ENCODE measurements around the gene CXXC1.
"Not testable (repeated sequence)": the region's sequence is repeated elsewhere in the genome, so short reads cannot be mapped to it uniquely, and the experiment has no call there.

The CXXC1 gene

GRCh38 chr18:50287441-50288347, at the start of gene CXXC1:
CXXC1 (minus strand) TSS chr18:50287692; CDS start chr18:50287589, 103 bp downstream.
- peak; percentile 94 for FAIRE-seq

GRCh38 chr18:50334546-50335152, 47.2 kb upstream of the CXXC1 start:
- no peak for FAIRE-seq

DNA sequence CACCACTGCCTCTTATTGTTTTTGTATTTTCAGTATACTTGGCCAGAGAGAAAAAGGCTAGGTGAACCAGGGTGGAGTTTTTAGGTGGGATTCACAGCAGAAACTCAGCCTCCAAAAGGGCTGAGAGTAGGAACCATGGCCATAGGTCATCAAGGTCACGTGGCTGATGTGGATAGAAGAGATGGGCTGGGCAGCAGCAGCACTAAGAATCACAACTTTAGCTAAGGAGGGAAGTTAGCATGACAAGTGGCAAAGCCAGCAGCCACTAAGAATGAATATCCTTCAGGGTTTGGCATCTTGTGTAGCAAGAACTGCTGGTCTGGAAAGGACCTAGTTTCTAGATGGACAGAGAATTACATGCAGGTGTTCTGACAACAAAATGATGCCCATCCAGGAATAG, 44.2 kb upstream of the CXXC1 start:
- FAIRE-seq, result no peak

- FAIRE-seq, result no peak
Measured at GRCh38 chr18:50330176-50330575, 42.7 kb upstream of the CXXC1 start.

DNA sequence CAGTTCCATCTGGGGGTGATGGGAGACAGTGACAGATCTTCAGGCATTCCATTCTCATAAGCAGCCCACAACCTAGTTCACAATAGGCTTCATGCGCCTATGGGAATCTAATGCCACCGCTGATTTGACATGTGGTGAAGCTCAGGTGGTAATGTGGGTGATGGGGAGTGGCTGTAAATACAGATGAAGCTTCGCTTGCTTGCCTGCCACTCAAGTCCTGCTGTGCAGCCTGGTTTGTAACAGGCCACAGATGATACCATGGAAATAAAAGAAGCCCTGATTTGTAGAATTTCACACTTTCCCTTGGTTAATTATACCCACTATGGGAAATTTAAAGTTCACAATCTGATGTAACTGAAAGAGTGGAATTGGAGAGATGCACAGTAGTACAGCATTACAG, 40.5 kb upstream of the CXXC1 start:
- FAIRE-seq, result no peak

- no peak for FAIRE-seq
Measured at GRCh38 chr18:50320719-50321118, 33.2 kb upstream of the CXXC1 start.

DNA sequence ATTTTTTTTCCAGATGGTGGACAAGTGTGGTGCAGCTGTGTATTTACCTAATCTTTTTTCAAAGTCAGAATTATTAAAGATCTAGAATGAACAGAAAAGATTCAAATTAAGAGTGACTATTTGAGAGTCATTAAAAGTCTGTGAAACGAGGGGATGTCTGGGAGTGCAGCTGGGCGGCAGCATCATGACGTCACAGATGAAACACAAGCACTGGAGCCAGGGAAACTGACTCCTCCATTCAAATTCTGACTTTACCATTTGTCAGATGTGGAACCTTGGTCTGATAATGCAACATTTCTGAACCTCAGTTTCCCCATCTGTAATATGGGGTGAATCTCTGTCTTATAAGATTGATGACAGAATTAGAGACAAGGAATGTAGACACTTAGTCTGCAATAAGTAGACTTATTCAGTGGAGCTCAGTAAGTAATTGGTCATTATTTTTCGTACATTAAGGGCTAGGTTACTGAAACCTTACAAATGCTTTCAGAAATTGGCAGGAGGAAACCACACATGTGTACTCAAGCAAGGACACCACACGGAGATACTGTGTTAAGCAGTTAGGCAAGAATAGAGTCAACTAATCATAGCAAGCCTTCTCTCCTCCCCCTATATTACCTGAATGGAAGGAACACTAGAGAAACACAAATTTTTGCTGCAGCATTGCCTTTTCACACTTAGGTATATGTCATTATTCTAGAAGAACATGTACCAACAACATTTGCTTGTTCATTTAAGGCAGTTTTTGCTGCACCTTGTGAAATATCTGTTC, 27.8 kb upstream of the CXXC1 start:
- FAIRE-seq, result no peak

DNA sequence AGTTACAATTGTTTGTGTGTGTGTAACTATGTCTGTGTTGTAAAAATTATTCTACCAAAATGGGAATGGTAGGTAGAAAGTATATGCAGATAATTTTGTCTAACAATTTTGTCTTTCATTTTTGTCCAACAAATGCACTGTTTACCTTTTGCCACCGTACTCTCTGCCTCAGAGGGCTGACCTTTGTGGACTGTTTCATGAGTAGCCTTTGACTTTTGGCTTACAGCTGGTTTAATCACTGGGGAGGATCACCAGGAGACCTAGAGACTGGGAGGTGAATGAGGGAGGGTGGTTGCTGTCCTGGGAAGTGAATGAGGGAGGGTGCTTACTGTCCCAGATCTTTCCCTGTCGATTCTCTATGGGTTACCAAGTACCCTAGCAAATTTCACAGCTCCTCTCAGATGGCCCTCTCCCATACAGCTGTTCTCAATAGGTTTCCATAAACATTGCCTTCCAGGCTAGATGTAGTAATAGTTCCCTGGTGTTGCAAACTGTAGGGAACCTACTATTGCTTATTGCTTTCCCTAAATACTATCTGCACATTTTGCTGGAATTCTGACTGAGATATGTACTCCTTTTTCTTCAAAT, 26.5 kb upstream of the CXXC1 start:
- no peak for FAIRE-seq

DNA sequence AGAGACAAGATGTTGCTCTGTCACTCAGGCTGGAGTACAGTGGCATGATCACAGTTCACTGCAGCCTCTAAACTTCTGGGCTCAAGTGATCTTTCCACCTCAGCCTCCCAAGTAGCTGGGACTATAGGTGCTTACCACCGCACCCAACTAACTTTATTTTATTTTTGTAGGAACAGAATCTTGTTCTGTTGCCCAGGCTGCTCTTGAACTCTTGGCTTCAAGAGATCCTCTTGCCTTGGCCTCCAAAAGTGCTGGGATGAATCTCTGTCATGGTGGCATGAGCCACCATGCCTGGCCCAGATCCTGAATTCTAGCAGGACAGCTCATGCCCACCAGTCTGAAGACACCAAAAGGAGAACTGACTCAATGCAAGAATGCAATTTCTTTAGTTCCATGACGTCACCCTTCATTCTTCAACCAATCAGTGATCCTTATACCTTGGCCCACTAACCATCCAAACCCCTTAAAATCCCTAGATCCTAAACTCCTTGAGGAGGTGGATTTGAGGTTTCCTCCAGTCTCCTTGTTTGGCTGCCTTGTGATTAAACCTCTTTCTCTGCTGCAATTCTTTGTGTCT, 25.6 kb upstream of the CXXC1 start:
- FAIRE-seq, result no peak

GRCh38 chr18:50312296-50313030, 25.0 kb upstream of the CXXC1 start:
- no peak for FAIRE-seq

DNA sequence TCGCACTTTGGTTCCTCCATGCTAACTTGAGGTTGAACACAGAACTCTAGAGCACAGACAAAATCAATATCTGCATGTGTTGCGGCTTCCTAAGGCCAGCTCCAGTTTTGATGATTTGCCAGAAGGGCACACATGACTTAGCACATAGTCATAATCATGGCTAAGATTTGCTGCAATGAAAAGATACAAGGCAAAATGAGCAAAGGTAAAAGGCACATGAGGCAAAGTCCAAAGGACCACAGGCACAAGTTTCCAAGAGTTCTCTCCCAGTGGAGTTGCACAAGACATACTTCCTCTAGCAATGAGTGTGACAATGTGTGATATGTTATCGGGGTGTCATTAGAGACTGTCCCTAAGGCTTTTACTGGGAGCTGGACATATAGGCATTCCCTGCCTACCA, 24.2 kb upstream of the CXXC1 start:
- no peak for FAIRE-seq

DNA sequence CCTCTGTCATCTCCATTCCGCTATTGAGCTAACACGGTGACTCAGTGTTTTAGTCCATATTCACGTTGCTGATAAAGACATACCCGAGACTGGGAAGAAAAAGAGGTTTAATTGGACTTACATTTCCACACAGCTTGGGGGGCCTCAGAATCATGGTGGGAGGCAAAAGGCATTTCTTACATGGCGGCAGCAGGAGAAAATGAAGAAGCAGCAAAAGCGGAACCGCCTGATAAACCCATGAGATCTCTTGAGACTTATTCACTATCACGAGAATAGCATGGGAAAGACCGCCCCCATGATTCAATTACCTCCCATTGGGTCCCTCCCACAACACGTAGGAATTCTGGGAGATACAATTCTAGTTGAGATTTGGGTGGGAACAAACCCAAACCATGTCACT, 22.6 kb upstream of the CXXC1 start:
- no peak for FAIRE-seq

GRCh38 chr18:50308851-50309250, 21.4 kb upstream of the CXXC1 start:
- FAIRE-seq, result not testable (repeated sequence)

GRCh38 chr18:50307738-50308470, 20.4 kb upstream of the CXXC1 start:
- no peak for FAIRE-seq

- no peak for FAIRE-seq
Measured at GRCh38 chr18:50307400-50307737, 19.9 kb upstream of the CXXC1 start.

DNA sequence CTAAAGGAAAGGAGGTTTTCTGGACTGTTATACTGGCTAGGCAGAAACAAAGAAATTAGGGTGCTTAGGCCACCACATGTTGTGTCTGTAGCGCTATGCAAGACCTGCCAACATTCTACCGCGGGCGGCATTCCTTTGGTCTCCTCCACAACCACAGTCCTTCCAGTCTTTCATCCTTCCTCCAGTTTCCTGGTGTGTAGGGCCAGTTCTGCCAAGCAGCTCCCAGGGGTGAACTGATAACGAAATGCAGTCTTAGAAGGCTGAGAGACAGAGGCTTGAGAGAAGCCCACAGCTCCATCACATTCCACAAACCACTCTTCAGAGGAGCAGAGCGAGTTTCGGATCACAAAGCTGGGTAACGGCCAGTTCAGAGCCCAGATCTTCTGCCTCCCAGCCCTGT, 19.5 kb upstream of the CXXC1 start:
- no peak for FAIRE-seq

- FAIRE-seq, result no peak
Measured at GRCh38 chr18:50301074-50301473, 13.6 kb upstream of the CXXC1 start.

DNA sequence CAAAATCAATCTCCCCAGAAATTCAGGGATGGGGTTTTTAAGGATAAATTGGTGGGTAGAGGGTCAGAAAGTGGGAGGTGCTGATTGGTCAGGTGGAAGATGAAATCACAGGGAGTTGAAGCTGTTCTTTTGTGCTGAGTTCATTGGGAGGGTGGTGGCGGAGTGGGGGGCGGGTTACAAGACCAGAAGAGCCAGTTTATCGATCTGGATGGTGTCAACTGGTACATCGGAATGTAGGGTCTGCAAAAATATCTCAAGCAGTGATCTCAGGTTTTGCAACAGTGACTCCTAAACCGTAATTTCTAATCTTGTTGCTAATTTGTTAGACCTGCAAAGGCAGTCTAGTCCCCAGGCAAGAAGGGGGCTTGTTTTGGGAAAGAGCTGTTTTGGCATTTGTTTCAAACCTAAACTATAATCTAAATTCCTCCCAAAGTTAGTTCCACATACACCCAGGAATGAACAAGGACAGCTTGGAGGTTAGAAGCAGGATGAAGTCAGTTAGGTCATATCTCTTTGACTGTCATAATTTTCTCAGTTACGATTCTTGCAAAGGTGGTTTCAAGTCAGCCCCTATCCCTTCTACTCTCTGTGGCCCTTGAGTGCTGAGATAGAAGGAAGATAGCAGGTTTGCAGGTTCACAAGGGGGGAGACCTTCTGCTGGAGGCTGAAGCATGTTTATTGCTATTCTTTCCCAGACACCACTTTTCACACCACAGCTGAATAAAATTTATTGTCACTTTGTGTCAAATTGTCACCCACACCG, 12.3 kb upstream of the CXXC1 start:
- no peak for FAIRE-seq

DNA sequence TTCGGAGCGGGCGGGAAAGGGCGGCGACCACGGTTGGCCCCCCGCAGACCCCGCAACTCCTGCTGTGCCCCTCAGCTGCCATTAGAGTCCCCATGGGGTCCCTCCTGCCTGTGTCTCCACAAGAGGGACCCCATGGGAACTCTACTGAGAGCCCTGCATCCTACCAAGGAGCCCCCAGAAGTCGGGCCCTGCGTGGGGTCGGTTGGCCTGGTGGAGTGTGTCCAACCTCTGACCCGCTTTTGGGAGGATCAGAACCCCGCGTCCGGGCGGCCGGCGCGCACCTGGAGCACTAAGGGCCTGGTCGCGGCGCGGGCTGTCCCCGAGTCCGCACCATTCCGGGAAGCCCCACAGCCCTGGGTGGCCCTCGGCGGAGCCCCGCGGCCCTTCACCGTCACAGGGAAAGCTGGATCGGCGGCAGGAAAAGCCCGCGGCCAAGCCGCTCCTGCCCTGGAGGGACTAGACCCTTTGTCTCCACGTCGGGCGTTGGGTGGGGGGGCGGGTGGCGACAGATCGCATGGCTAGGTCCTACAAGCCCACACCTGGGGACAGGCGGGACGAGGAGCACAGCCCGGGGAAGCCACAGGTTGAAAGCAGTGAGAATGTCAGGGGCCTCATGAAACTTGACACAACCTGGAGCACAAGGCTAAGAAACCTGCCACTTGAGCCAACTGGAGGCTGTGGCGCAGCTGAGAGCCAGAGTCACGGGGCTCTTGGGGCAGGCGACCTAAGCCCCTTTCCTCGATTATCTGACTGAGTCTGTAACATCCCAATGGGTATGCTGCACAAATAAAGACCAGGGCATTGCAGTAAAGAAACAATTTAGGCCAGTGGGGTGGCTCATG, 11.2 kb upstream of the CXXC1 start:
- FAIRE-seq, result no peak

Data from TTC549 (cell line).